ENCODE measurements around the gene DOK6. TPM values are rescaled to one million over a fixed set of nuclear protein-coding genes. Genes with fewer than 3 reads are reported as not detected.

The DOK6 gene
- total RNA-seq, 1 experiment from 2014 or later, result 0.52 TPM

GRCh38 chr18:69689121-69689759 is 288.6 kb downstream of the DOK6 start:
- no peak for DNase-seq (ENCODE audit: low read depth)

GRCh38 chr18:69691008-69691760 is 290.5 kb downstream of the DOK6 start:
- no peak for DNase-seq (ENCODE audit: low read depth)

DNA sequence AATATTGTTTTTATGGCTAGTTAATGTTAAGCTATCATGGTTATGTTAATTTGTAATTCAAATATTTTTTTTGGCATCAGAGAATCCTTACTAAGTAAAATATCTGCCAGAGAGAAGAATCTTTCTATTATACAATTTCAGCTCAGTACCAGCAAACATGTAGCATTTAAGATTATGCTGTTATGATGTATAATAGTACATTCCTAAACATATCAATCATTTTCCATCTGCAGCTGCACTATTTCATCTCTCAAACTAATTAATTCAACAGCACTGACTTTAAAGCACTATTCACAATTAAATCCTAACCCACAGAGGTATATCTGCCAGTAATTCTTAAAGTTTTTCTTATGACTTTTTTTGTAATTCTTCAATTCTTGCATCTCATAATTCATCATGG is 296.4 kb downstream of the DOK6 start:
- DNase-seq (ENCODE audit: low read depth), result no peak

DNA sequence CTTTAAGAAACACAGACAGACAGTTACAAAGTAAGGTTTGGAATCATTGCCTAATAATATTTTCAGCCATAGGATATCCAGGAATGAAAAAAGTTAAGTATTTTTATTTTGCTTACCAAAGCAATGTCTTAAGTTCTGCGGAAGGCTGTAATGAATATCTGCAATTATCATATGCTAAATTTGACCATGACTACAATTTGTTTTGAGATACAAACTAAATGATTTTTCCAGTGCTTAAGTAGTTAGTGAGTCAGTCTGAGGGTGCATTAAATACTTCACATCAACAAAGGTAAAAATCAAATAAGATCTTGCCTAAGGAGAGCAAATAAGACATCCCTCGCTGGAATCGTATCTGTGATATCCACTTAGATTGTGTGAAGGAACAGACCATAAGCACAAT is 297.0 kb downstream of the DOK6 start:
- no peak for DNase-seq (ENCODE audit: low read depth)

DNA sequence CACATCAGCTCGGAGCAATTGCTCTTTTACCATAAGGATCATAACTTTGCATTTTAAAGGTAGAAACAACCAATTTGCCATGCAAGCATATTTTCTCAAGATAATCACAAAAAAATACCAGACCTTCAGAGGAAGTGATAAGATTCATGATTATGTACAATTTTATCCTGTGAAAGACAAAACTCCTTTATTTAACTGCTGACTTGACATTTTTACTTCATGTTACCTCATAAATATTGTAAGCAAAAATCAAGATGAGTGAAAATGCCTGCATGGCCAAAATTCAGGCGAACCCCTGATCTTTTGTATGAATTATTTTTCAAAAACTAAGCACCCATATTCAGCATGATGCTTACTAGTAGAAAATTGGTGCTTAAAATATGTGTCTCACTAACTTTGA is 300.6 kb downstream of the DOK6 start:
- DNase-seq (ENCODE audit: low read depth), result no peak

GRCh38 chr18:69703461-69703860 is 302.8 kb downstream of the DOK6 start:
- DNase-seq (ENCODE audit: low read depth), result no peak

DNA sequence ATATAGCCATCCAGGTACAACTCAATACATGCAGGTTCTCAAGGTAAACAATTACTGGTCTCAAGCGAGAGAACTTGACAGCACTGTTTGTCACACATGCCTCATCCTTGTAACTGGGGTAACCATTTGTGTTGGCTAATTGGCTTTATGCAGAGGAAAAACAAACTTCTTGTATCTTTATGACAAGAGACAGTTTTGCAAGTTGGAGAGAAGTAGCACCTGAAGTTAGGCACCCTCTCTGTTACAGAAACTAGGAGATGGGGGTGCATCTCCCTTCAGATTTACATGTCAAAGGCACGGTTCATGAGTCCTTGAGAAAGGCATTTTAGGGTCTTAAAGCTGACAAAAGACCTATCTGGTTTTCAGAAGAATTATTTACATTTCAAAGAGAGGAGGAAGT is 305.3 kb downstream of the DOK6 start:
- peak; percentile 31 for DNase-seq (ENCODE audit: low read depth)

DNA sequence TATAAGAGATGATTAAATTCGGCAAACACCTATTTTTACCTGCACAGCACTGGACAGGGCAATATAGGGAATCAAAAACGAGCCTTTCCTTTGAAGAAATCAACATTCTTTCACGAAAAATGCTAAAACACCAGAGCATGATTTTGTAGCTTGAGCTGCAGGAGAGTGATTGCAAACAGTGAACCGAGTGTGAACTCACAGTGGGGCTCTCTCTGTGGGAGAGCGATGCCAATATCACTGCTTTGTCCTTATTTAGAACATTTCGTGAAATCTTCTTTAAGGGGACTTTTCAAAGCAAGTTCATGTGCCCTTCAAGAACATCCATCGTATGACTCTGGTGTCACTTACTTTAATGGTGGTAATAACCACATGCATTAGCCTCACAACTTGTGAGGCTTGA is 308.2 kb downstream of the DOK6 start:
- no peak for DNase-seq (ENCODE audit: low read depth)

- DNase-seq (ENCODE audit: low read depth), result peak; percentile 35
These were observed 314.6 kb downstream of the DOK6 start for GRCh38 chr18:69715191-69715795.

DNA sequence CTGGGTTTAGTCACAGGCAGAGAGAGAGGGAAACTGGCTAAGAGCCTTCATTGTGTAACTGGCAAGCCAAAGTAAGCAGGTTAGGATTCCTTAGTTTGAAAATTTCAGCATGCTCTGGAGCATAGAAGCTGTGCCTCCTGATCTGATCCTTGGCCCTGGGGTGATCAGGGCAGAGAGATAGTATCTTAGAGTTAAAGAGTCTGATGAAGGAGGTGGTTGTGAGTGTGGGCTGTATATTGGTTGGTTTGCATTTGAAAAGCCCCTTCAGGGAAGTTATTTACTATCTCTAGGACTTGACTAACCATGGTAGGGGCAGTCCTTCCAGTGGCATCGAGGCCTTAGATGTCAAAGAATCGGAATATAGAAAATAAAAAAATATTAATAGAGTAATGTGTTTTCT is 316.9 kb downstream of the DOK6 start:
- DNase-seq (ENCODE audit: low read depth), result no peak

- no peak for DNase-seq (ENCODE audit: low read depth)
These were observed 318.3 kb downstream of the DOK6 start for GRCh38 chr18:69718912-69719547.

DNA sequence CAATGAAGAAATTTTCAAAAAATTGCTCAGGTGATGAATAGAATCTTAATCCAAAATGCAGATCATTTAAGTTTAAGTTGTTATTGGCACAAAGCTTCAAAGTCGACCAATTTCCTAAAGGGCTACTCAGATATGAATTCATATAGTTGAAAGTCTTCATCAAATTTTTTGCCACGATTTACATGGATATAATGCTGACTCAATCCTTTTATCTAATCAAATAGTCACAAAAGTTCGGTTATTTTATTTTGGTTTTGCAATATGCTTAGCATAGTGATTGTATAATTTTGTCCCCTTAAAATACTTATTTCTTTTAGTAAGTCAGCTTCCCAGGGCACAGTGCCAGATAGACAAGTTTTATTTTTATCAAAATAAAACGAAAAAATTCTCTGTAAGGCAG is 319.7 kb downstream of the DOK6 start:
- no peak for DNase-seq (ENCODE audit: low read depth)

DNA sequence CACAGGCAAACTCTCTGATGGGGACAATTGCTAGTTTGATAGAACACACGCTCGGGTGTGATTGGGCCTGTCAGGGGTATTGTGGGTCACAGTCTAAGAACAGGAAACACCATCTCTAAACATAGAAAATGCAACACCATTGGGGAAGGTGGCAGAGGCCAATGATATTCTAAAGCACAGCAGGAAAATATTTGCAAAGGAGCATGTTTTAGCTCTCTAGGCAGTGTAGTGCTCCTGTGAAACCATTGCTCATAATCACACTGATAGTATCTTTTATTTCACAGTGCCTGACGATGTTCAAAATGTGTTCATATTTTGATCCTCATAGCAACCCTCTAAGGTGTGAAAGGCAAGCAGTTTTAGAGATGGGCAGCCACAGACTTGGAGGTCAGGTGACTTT is 322.7 kb downstream of the DOK6 start:
- DNase-seq (ENCODE audit: low read depth), result no peak

- DNase-seq (ENCODE audit: low read depth), result peak; percentile 66
These were observed 324.3 kb downstream of the DOK6 start for GRCh38 chr18:69725009-69725408.

- DNase-seq (ENCODE audit: low read depth), result peak; percentile 71
These were observed 325.3 kb downstream of the DOK6 start for GRCh38 chr18:69725855-69726508.

GRCh38 chr18:69727912-69728572 is 327.4 kb downstream of the DOK6 start:
- peak; percentile 47 for DNase-seq (ENCODE audit: low read depth)

DNA sequence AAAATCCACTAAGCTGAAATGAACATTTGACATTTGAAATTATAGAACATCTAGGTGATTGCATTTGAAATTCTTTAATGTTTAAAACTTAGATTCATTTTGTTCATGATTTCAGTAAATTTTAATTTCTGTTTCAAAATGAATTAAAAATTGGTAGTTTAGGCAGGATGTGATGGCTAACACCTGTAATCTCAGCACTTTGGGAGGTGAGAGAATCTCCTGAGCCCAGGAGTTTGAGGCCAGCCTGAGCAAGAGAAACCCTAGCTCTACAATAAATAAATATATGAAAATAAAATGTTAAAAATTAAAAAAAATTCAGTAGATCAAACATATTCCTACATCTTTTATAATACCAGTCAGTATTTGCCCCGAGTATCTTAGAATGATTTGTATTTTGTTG is 330.0 kb downstream of the DOK6 start:
- DNase-seq (ENCODE audit: low read depth), result no peak

DNA sequence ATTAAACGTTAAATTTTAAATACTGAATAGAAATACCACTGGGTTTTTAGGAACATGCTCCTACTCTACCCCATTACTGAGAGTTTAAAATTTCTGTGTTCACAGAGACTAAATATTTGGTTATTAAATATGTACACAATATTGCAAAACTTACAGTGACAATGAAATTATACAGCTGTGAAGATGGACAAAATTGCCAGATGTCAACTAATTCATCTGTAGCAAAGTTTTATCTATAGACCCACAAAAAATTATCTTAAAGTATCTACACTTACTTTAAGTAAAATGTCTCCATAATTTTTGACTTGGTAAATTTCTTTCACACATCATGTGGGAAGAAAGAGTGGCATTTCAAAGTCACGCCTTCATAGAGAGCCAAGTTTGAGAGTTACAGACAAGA is 333.8 kb downstream of the DOK6 start:
- no peak for DNase-seq (ENCODE audit: low read depth)

DNA sequence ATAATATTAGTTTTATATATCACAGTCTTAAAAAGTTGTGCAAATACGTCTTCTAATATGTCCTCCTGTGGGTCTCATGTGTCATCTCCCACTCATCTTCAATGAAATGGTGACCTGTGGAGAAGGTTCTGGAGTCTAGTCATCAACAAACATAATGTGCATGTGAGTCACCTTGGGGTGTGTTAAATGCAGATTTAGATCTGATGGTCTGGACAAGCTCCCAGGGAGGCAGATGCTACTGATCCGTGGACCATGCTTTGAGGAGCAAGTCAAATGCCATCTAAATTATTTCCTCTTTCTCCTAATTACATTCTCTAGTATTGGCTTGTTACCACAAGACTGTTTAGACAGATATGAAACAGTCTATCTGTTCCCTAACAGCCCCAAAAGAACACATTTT is 336.0 kb downstream of the DOK6 start:
- no peak for DNase-seq (ENCODE audit: low read depth)

DNA sequence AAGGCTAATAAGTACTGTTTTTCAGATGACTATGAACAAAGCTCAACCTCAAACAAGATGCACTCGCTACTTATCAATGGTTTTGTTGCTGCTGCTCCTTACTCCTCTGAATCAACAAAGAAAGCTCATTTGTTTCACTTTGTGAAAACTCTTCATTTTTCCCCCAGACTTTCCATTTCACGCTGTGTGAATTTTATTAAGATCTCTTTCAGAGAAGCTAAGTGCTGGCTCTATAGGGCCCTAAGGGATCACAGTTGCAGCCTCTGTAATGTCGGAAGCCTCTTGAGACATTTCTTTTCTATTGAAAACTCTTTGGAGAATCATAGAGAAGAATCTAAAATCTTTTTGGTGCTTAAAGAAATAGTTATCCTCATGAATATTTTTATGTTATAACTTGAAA is 337.2 kb downstream of the DOK6 start:
- no peak for DNase-seq (ENCODE audit: low read depth)

DNA sequence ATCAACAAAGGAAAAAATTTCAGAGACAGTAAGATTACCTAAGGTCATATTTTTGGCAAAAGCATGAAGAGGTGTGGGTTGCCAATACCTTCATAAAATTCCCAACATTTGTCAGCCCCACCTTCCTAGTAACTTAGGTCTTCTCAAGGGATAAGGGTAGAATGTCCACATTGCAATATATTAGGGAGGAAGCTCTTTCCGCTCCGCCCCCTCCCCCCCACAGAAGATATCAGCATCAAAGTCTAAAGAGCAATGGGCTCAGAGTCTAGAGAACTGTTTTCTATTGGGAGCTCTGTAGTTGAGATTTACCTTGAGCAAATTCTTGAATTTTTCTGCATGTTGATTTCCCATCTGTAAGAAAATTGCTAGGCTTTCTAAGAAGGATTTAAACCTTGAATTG is 346.7 kb downstream of the DOK6 start:
- DNase-seq (ENCODE audit: low read depth), result no peak
